HG02588 (cell line): ENCODE data around the gene YES1.
A peak's percentile ranks its signal among the peaks of the same experiment; 100 is the strongest.
"Not testable (repeated sequence)": the region's sequence is repeated elsewhere in the genome, so short reads cannot be mapped to it uniquely, and the experiment has no call there.

Source experiments
- ATAC-seq: cut with Tn5 transposase; IDR thresholded peaks from one replicate; pipeline ENCODE4 v1.9.1; 2021; ENCODE audit warnings: mild to moderate bottlenecking, moderate library complexity; ENCODE audit not compliant: unreplicated experiment

The YES1 gene

DNA sequence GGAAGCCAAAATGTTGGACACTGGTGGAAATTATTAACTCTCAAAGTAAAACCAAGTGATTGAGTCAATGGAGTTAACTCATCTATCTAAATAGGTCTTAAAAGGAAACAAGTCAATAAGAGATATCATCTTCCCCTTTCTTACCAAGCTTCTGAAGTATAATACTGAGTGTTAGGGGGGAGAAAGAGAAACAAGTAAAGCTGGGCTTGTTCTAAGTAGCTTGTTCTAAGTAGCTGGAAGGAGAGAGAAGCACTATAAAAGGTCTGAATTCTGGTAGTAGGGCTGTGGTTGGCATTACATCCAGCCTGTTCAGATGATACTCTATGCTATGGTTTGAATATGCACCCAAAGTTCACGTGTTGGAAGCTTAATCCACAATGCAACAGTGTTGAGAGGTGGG is 26.8 kb downstream of the YES1 start:
- ATAC-seq, result peak; percentile 51

DNA sequence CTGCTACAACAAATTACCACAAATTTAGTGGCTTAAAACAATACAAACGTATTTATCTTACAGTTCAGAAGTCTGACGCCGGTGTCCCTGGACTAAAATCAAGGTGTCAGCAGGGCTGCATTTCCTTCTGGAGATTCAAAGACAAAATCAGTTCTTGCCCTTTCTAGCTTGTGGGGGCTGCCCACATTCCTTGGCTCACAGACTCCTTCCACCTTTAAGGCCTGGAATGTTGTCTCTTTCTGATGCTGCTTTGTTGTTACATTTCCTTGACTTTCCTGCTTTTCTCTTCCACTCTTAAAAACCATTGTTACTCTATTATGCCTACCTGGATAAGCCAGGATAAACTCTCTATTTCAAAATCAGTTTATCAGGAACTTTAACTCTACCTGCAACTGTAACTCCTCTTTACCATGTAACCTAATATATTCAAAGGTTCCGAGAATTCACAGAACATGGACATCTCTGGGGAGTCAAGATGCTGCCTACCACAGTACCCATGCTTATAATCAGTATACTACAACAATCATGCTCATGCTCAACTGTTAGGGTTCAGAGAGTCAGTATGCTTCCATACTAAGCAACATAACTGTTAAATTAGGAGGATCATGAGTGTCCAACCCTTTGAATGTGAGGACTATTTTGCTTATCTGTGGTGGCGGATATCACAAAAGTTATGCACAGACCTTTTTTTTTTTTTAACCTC is 27.4 kb downstream of the YES1 start:
- no peak for ATAC-seq

DNA sequence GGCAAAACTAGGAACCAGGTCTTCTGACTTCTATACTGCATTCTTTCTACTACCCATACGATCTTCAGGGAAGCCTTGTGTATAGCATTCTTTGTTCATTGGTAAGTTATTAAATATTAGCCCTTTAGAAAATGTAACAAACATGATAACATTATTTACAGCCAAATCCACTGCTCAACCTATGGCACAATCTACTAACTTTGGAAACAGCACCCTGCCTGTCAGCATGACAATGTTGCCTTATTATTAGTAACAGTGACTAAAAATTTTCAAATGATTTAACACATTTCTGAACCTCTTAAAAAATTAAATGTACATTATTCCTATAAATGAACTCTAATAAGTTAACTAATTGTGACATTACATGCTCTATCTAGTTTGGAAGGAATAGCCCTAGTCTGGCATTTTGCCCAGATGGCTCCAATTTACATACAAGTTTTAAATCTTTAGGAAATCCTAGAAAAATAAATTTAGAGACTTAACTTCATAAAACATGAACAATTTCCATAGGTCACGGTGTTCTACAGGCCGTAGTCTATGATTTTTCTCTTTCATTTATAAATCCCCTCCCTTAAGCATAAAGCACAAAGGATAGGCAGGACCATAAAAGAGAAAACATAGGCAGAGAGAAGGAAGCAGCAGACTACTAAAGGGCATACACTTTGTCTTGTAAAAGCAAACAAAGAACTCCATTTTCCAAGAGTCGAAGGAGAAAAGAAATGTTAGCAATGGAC is 33.7 kb downstream of the YES1 start:
- no peak for ATAC-seq

DNA sequence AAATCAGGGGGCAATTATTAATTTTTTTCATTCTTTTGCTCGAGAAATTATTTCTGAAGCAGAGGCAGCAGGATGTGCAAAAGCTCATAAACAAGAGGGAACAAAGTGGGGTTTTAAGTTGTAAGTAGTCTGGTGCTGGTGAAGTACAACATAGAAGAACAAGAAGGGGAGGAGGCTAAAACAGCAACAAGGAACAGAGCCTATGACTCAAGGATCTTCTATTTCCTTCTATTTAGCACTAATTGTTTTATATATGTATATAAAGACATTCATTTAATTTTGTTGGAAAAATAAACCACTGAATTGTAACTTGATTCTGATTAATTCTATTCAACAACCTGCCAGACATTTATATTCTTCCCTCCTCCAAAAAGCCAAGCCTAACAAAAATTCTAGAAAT is 35.0 kb downstream of the YES1 start:
- no peak for ATAC-seq

DNA sequence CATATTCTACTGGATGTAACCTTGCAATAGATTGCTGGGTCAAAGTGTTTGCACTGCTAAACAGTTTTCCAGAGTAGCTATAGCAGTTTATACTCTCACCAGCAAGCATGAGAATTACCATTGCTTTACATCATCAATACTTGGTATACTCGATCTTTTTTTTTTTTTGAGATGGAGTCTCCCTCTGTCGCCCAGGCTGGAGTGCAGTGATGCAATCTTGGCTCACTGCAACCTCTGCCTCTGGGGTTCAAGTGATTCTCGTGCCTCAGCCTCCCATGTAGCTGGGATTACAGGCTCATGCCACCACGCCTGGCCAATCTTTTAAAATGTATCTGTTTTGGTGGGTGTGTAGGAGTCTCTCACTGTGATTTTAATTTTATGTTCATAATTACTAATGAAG is 36.0 kb downstream of the YES1 start:
- not testable (repeated sequence) for ATAC-seq

DNA sequence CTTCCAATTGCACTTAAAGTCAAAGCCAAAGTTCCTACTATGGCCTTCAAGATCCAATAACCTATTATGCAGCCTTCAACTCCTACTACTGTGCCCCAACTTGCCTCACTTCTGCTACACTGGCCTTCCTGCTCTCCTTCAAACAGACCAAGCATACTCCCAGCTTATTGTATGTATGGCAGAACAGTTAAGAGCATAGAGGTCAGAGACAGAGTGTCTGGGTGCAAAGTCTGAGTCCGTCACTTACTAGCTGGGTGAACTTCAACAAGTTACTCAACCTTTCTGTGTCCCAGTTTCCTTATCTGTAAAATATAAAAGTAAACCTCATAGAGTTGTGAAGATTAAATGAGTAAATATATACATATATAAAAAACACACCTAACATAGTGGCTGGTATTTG is 37.2 kb downstream of the YES1 start:
- ATAC-seq, result no peak

DNA sequence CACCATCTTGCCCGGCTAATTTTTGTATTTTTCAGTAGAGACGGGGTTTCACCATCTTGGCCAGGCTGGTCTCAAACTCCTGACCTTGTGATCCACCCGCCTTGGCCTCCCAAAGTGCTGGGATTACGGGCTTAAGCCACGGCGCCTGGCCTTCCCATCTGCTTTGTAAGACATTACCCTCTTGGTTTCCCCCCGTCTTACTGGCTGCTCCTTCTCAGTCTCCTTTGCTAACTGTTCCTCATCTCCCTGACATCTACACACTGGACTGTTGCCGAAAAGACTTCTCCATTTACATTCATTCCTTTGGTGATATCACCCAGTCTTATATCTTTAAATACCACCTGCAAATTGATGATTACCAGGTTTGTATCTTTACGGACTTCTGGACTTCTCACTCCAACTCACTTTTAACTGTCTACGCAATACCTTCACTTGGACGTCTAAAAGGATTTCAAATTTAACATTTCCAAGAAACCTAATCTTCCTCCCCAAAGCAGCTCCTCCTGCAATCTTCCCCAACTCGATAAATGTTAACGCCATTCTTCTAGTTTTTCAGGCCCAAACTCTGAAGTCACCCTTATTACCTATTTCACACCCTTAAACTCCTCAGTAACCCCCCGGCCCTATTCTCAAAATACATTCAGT is 37.9 kb downstream of the YES1 start:
- ATAC-seq, result no peak

DNA sequence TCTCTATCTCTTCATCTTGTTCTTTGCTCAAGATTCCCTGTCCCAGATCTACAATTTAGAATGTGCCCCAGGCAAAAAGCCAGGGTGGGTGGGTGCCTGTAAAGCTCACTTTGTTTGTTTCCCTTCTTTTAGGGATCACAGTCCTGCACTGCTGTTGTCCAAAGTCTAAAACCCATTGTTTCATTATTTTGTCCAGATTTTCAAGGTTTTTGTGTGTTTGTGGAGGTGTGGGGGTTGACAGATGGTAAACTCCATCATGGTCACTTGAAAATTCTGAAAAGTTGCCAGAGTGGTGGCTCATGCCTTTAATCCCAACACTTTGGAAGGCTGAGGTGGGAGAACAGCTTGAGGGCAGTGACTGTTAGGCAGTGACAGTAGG is 41.5 kb downstream of the YES1 start:
- ATAC-seq, result no peak

DNA sequence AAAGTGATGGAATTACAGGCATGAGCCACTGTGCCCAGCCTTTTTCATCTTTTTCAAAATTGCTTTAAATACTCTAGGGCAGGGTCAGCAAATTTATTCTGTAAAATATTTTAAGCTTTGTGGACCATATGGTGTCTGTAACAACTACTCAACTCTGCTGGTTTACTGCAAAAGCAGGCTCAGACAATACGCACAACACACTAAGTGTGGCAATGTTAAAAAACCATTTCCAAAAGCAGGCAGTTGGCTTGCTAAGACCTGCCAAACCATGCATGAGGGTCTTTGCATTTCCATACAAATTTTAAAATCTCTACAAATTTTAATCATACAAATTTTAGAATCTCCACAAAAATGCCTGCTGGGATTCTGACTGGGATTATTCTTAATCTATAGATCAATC is 44.1 kb downstream of the YES1 start:
- ATAC-seq, result no peak

DNA sequence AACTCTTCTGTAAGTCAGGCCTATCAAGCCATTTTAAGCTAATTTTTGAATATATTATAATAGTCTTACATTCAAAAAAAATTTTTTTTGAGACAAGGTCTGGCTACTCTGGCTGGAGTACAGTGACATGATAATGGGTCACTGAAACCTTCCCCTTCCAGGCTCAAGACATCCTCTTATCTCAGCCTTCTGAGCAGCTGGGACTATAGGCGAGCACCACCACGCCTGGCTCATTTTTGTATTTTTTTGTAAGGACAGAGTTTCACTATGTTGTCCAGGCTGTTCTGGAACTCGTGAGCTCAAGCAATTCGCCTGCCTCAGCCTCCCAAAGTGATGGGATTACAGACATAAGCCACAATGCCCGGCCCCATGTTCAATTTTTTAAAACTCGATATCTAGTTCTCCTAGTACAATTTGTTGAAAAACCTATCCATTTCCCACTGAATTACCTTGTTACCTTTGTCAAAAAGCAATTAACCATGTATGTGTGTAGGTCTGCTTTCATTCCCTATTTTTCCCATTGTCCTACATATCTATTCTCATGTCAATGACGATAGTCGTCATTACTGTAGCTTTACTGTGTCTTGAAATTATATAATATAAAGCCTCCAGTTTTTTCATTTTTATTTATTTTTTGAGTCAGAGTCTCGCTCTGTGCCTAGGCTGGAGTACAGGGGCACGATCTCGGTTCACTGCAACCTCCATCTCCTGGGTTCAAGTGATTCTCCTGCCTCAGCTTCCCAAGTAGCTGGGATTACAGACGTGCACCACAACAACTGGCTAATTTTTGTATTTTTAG is 44.8 kb downstream of the YES1 start:
- no peak for ATAC-seq

DNA sequence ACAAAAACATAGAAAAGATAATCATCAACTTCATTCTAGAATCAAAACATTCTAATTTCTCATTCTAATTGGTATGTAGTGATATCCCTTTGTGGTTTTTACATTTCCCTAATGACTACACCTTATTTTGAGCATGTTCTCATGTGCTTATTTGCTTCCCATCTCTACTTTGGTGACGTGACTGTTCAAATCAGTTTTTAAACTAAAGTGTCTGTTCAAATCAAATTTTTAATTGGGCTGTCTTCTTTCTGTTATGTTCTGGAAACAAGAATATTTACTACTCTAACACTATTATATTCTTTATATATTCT is 45.5 kb downstream of the YES1 start:
- ATAC-seq, result no peak

DNA sequence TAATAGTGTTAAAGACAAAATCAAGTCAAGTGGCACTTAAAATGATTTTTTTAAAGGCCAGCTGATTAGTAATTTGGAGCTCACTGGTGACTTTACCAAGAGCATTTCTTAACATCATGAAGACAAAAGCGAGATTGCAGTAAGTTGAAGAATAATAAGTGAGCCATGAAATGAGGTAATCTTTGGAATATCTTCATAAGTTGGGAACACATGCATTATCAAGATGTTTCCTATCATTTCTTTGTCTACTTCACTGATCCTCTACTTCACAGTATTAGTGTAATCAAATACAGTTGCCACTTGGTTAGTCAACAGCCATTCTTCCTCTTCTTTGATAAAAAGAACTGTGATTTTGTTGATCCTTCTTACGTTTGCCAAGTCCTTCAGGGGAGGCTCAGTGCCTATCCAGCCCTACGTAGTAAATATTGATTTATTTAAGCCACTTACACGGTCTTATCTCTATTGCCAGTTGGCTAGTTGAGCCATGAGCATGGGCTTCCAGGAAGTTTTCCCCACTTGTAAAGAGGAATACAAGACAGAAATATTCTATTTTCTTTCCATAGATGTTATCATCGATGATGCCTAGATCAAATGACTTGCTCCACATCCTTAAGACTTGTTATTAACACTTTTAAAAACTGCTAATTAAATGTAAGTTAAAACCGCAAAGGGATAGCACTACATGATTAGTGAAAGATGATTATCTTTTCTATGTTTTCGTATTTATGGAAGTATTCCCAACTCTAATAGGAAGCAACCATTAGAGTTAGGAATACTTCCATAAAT is 46.1 kb downstream of the YES1 start:
- ATAC-seq, result no peak

DNA sequence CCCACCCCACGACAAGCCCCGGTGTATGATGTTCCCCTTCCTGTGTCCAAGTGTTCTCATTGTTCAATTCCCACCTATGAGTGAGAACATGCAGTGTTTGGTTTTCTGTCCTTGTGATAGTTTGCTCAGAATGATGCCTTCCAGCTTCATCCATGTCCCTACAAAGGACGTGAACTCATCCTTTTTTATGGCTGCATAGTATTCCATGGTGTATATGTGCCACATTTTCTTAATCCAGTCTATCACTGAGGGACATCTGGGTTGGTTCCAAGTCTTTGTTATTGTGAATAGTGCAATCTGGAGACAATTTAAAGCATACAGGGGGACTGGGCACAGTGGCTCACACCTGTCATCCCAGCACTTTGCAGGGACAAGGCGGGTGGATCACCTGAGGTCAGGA is 52.2 kb downstream of the YES1 start:
- not testable (repeated sequence) for ATAC-seq

DNA sequence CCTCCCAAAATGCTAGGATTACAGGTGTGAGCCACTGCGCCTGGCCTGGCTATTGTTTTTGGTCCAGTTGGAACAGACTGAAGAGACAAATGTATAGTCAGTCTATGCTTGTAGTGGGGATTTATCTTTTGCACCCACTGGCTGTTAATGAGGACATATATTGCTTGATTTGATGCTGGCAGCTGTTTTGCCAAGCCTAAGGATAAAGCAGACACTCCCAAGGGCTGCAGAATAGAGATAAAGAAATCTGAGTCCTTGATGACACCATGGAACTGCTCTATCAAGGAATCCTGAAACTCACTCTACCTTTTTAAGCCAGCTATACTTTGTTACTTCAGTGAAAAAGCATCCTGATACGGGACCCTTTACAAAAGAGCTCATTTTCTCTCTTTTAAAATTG is 56.5 kb downstream of the YES1 start:
- no peak for ATAC-seq

DNA sequence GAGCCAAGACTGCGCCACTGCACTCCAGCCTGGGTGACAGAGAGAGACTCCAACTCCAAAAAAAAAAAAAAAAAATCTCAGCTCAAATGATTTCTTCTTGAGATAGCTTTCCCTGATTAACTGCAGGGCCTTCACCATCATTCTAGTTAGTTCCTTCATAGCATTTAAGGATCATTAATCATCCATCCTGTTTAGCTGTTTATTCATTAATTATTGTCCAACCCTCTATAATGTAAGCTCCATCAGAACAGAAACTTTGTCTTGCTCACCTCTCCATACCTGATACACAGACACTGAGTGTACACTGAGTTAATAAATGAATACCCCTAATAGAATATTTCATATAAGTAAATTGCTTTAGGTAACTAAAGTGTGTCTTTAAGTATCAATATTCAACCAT is 57.4 kb downstream of the YES1 start:
- no peak for ATAC-seq

DNA sequence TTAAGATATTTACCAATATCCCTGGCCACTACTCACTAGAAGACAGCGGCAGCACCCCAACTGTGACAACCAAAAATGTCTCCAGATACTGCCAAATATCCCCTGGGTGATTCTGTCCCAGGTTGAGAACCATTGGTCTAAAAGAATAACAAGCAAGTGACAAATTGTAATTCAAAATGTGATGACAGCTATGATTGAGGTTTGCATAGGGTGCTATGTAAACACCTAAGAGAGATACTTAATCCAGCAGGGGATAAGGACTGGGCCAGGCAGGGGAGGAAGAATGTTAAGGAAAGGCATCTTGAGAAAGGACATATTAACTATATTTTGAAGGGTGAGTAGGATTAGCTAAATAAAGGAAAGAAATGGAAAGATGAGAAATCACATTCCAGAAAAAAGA is 61.6 kb downstream of the YES1 start:
- ATAC-seq, result no peak

DNA sequence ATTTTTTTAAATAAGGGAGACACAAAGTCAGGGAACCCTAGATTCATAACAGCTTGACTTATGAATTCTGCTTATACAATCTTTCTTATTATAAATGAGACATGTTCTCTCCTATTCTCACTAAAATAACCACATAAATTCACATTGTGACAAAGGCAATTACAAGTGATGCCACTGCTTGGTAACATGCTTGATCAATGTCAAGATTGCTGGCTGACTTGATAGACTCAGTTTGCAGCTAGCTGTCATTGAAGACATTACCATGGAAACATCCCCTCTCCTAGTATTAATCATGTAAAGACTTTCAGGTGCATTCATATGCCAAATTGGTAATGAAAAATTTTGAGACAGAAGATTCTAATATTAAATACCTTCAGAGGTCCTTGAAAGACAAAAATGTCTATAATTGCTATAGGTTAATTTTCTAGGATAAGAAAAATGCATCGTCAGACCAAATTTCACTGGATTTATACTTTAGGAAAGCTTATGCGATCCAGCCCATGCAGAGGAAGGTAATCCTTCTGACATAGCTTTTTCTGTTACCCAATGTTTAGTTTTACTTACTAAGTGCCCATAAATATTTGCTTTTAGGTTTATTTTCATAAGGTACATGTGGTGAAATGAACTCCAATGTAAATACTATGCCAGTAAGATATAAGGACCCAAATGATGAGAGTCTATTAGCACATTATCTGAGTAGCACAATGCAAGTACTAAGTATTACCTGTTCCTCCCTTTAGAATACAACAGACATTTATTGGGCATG is 67.0 kb downstream of the YES1 start:
- ATAC-seq, result no peak

DNA sequence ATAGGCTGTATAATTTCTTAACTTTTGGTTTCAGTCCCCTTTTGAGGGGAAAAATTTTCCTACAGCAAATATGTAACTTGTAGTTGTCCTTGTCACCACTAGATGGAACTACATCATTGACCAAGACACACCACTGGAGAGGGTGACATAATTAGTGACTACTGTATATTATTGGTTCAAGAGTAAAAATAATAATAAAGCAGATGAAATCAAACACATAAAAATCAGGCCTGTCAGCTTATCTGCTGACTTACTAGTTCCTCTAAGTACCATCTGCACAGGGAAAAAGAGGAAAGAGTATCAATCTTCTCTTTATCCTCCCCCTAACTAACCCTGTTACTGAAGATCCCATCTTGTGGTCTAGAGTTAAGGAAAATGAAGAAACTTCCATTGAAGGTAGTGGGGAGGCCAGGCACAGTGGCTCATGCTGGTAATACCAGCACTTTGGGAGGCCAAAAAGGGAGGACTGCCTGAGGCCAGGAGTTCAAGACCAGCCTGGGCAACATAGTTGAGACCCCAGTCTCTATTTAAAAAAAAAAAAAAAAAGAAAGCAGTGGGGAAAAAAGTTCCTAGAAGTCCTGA is 70.0 kb downstream of the YES1 start:
- ATAC-seq, result peak; percentile 69

DNA sequence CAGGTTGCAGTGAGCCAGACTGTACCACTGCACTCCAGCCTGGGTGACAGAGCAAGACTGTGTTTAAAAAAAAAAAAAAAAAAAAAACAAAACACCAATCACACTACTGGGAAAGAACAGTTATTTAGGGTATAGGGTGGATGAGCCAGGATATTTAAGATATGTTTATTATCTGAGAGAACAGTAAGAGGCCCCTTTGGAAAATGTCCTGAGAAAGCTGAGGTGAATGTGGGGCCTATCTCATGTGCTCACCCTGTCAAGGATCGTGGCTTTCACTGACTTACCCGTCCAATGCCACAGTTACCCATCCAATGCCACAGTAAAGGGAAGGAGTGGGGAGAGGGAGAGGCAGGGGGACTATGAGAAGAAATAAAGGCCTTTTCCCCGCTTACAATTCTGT is 79.7 kb downstream of the YES1 start:
- ATAC-seq, result no peak

DNA sequence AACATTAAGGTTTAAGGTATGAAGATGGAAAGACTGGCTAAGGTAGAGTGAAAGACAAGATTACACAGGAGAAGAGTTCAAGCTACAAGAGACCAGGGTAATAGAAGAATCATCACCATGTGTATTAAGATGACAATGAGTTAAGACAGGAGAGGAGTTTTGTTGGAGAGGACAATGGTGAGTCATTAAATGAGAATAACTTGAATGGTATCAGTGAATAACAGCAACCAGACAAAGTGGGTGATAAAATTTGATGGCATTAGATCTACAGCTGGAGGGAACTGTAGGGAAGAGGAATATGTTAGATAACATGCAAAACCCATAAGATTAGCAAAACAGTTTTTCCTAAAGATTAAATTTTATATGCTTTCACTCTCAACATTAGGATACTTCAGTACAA is 80.9 kb downstream of the YES1 start:
- no peak for ATAC-seq
